GM12878 (cell line): ENCODE data around the gene OR2F2. TPM values are rescaled to one million over a fixed set of nuclear protein-coding genes. Genes with fewer than 3 reads are reported as not detected.

Source experiments
- ATAC-seq: fragments of 200-7000 bp; cut with Tn5 transposase; 3 replicates; pipeline ENCODE4 v1.9.1; 2020; ENCODE audit warnings: mild to moderate bottlenecking, moderate library complexity
- BruUV-seq: library from RNA; stranded (reverse); fragments of 400-500 nt; replicated peaks from 2 replicates; lab custom pipeline; 2021; lab: Mats Ljungman, UMichigan
- CTCF ChIA-PET: fragments of 300-600 bp; sonication (Branson Sonifier 250); formaldehyde crosslinking; extraction: SDS; loops from one replicate; lab custom pipeline; 2021; ENCODE audit warnings: inconsistent platforms; lab: Yijun Ruan, JAX
- POLR2A ChIA-PET: fragments of 350-600 bp; formaldehyde crosslinking; extraction: SDS; loops from one replicate; lab custom pipeline; 2021; ENCODE audit warnings: inconsistent platforms; lab: Charles Lee
- RAD21 ChIA-PET: fragments of 300-600 bp; sonication (Branson Sonifier 250); formaldehyde crosslinking; loops from one replicate; lab custom pipeline; 2023; ENCODE audit warnings: antibody characterized with exemption; ENCODE audit not compliant: unreplicated experiment; lab: Charles Lee
- SMC1A ChIA-PET: fragments of 300-600 bp; sonication (Branson Sonifier 250); formaldehyde crosslinking; loops from one replicate; lab custom pipeline; 2023; ENCODE audit not compliant: unreplicated experiment, uncharacterized antibody; lab: Charles Lee
- DNase-seq: peaks from one replicate; pipeline ENCODE4 v3.0.0-alpha.2; 2011; ENCODE audit warnings: low read depth, low spot score
- FAIRE-seq: peaks from 3 replicates; lab custom pipeline; 2011; peaks lifted over from hg19 to GRCh38; lab: Jason Lieb, UNC
- H2AFZ ChIP-seq: 2 replicates; pipeline ENCODE4 v1.6.0; 2011; ENCODE audit warnings: low read depth, low read length, control low read depth; ENCODE audit not compliant: control insufficient read depth
- H3K27ac ChIP-seq: 2 replicates; pipeline ENCODE4 v1.5.1; 2011; ENCODE audit warnings: control low read depth; ENCODE audit not compliant: control insufficient read depth, insufficient read depth
- H3K27me3 ChIP-seq, 2 experiments: replicated peaks in 1 of 2; 2 replicates each; pipeline versions ENCODE4 v1.6.0 to v1.6.1; 2011; ENCODE audit warnings: low read length in 1 of 2; ENCODE audit not compliant: control insufficient read depth in 2 of 2, insufficient read depth in 2 of 2
- H3K36me3 ChIP-seq, 2 experiments: 2 replicates each; pipeline ENCODE4 v1.5.1; 2011; ENCODE audit warnings: low read length in 1 of 2; ENCODE audit not compliant: control insufficient read depth in 2 of 2, insufficient read depth in 2 of 2
- H3K4me1 ChIP-seq: 2 replicates; pipeline ENCODE4 v1.6.1; 2011; ENCODE audit warnings: mild to moderate bottlenecking, low read length, moderate library complexity, mixed read lengths; ENCODE audit not compliant: control insufficient read depth, insufficient read depth
- H3K4me2 ChIP-seq: 2 replicates; pipeline ENCODE4 v1.6.0; 2011; ENCODE audit warnings: control low read depth; ENCODE audit not compliant: control insufficient read depth, insufficient read depth
- H3K4me3 ChIP-seq: fragments of 200-600 bp; sonication (generic); 2 replicates; pipeline ENCODE4 v1.5.1; 2016
- H3K79me2 ChIP-seq: 2 replicates; pipeline ENCODE4 v1.6.0; 2011; ENCODE audit warnings: low read length; ENCODE audit not compliant: control insufficient read depth, insufficient read depth
- H3K9ac ChIP-seq: 2 replicates; pipeline ENCODE4 v1.8.0; 2011; ENCODE audit warnings: low read length, control low read depth, mixed read lengths; ENCODE audit not compliant: control insufficient read depth, insufficient read depth
- H3K9me3 ChIP-seq: replicated peaks from 3 replicates; pipeline ENCODE4 v1.5.1; 2011; ENCODE audit warnings: mild to moderate bottlenecking, low read length; ENCODE audit not compliant: control insufficient read depth, insufficient read depth
- H4K20me1 ChIP-seq: 2 replicates; pipeline ENCODE4 v1.6.0; 2011; ENCODE audit not compliant: control insufficient read depth, insufficient read depth
- EED ChIP-seq: sonication (generic); IDR thresholded peaks from 2 replicates; pipeline ENCODE4 v1.6.1; 2016; ENCODE audit warnings: antibody characterized with exemption, low read depth
- EZH2 ChIP-seq: IDR thresholded peaks from 2 replicates; pipeline ENCODE4 v1.6.1; 2012; ENCODE audit warnings: low read depth, mild to moderate bottlenecking, control low read depth, inconsistent platforms, low read length, borderline replicate concordance; ENCODE audit not compliant: control insufficient read depth
- FOXK2 ChIP-seq: fragments of 450-650 bp; IDR thresholded peaks from 2 replicates; pipeline ENCODE4 v1.6.1; 2017; ENCODE audit warnings: mild to moderate bottlenecking, moderate library complexity
- PML ChIP-seq: IDR thresholded peaks from 2 replicates; pipeline ENCODE4 v1.6.1; 2012; ENCODE audit warnings: low read length, inconsistent platforms
- POLR2AphosphoS2 ChIP-seq: IDR thresholded peaks from 2 replicates; pipeline ENCODE4 v1.6.1; 2011; ENCODE audit warnings: low read depth, mild to moderate bottlenecking, low read length, improper control_type of control experiment, moderate library complexity
- SMAD1 ChIP-seq: fragments of 450-650 bp; IDR thresholded peaks from 2 replicates; pipeline ENCODE4 v1.6.1; 2018; ENCODE audit warnings: mild to moderate bottlenecking, low read depth; ENCODE audit not compliant: partially characterized antibody
- TCF3 ChIP-seq: IDR thresholded peaks from 2 replicates; pipeline ENCODE4 v1.6.1; 2012; ENCODE audit warnings: low read depth, mild to moderate bottlenecking, low read length, borderline replicate concordance; ENCODE audit not compliant: insufficient read depth
- ZNF24 ChIP-seq: fragments of 450-650 bp; IDR thresholded peaks from 2 replicates; pipeline ENCODE4 v1.6.1; 2017; ENCODE audit warnings: antibody characterized with exemption, mild to moderate bottlenecking
- WGBS: methylation state at CpG from one replicate; pipeline ENCODE4 v1.1.6; 2016; ENCODE audit warnings: low lambda C conversion rate; ENCODE audit not compliant: insufficient replicate concordance, insufficient coverage; ENCODE audit errors: missing lambda C conversion rate; 5-methylcytosine and 5-hydroxymethylcytosine counted together
- in situ Hi-C: fragments of 300-500 bp; cut with MboI; formaldehyde crosslinking; loops from 9 replicates; pipeline ENCODE4 v1.14.3; 2018; ENCODE audit warnings: mixed read lengths
- intact Hi-C: fragments of 100-400 bp; cut with micrococcal nuclease; formaldehyde crosslinking; loops from one replicate; pipeline ENCODE4 v1.14.2; 2022; ENCODE audit not compliant: unreplicated experiment
- polyA plus RNA-seq, 11 experiments: library from polyadenylated mRNA; depleted of rRNA in 4 of 11; unstranded in 6 of 11; stranded (reverse) in 5 of 11; fragments of >200 nt; fragmentation: Nextera tagmentation in 4 of 11; fragmentation: Illumina TruSeq in 1 of 11; extraction: Ambion mirVana in 4 of 11; extraction: Trizol in 1 of 11; gene quantifications; 1 replicate in 1 of 11; 2 replicates in 10 of 11; pipeline versions ENCODE4 v1.2.1 to v1.2.3, GENCODE V29; 2011 to 2016; ENCODE audit warnings: inconsistent platforms in 2 of 11, missing spikeins in 2 of 11, low read depth in 1 of 11
- total RNA-seq, 4 experiments: library from RNA; depleted of rRNA in 3 of 4; stranded (reverse); fragments of >200 nt in 3 of 4; fragmentation: Illumina TruSeq in 1 of 4; extraction: Trizol in 1 of 4; gene quantifications; 2 replicates each; pipeline versions ENCODE4 v1.2.1 to v1.2.3, GENCODE V29; 2013 to 2021
- TF ChIP-seq, protein P1 (sequence below): fragments of 450-650 bp; formaldehyde crosslinking; IDR thresholded peaks from 2 replicates; pipeline ENCODE4 v1.4.0; 2022; ENCODE audit warnings: mild to moderate bottlenecking, moderate library complexity
- TF ChIP-seq, protein P2 (sequence below): IDR thresholded peaks from 2 replicates; pipeline ENCODE4 v1.6.1; 2012; ENCODE audit warnings: low read length, inconsistent platforms
- TF ChIP-seq, protein P3 (sequence below): fragments of 450-650 bp; IDR thresholded peaks from 2 replicates; pipeline ENCODE4 v1.6.1; 2017; ENCODE audit warnings: borderline replicate concordance

OR2F2 gene
- total and polyA plus RNA-seq, 10 of the 15 experiments (the other 5 are each of a cell fraction or from before 2014, with no cell fraction given), result not detected

DNA sequence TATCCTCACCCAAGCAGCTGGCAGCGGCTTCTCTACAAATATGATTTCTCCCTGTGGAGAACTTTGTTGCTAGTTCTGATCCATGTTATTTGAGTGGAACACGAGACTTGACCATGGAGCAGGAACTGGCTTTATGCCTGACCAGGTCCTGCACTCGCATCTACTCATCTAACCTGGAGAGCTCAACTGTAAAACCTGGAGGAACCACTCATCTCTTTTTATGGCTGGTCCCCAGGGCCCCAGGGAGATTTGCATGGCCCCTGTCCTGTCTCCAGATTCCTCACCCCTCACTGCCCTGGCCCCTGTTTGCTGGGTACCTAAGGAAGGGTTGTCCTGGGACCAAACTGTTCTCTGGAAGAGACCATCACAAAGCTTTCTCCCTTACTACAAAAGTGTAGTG is 49.1 kb upstream of the OR2F2 start:
- Histone ChIP-seq H3K27me3 (no peaks in the 10 kb centered on the region), H3K36me3 (no peaks in the 10 kb centered on the region), H3K9me3 (no peaks in the 10 kb centered on the region; the same call in 2 of the 3 replicates), H3K9ac (no peak overlapping the region), H3K4me3 (no peak overlapping the region), H3K27ac (no peak overlapping the region), H3K4me1 (peaks cover 6% of the 10 kb centered on the region; the same call in 1 of the 2 replicates), H3K79me2 (no peaks in the 10 kb centered on the region), H3K4me2 (0 out of 2 replicates have a peak overlapping the region, but pooled peaks have one; percentile 41), H4K20me1 (no peaks in the 10 kb centered on the region), H2AFZ (no peak overlapping the region)
- ATAC-seq (peak; percentile 50), DNase-seq (no peak), FAIRE-seq (no peak)
- intact Hi-C loops (no loop called here), in situ Hi-C loops (no loop called here)
- POLR2A ChIA-PET, result no interaction called here
- SMC1A ChIA-PET, result interaction anchor here (0.7 kb wide), 1 partner anchor 11 kb away, joined by 4 read pairs; no protein-coding TSS in a partner anchor
- RAD21 ChIA-PET, result no interaction called here
- TF ChIP-seq, protein P1, sequence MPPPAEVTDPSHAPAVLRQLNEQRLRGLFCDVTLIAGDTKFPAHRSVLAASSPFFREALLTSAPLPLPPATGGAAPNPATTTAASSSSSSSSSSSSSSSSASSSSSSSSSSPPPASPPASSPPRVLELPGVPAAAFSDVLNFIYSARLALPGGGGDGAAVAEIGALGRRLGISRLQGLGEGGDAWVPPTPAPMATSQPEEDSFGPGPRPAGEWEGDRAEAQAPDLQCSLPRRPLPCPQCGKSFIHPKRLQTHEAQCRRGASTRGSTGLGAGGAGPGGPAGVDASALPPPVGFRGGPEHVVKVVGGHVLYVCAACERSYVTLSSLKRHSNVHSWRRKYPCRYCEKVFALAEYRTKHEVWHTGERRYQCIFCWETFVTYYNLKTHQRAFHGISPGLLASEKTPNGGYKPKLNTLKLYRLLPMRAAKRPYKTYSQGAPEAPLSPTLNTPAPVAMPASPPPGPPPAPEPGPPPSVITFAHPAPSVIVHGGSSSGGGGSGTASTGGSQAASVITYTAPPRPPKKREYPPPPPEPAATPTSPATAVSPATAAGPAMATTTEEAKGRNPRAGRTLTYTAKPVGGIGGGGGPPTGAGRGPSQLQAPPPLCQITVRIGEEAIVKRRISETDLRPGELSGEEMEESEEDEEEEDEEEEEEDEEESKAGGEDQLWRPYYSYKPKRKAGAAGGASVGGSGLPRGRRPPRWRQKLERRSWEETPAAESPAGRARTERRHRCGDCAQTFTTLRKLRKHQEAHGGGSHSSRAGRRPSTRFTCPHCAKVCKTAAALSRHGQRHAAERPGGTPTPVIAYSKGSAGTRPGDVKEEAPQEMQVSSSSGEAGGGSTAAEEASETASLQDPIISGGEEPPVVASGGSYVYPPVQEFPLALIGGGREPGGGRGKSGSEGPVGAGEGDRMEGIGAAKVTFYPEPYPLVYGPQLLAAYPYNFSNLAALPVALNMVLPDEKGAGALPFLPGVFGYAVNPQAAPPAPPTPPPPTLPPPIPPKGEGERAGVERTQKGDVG (CRISPR knock-in tag), result no peak
- TF ChIP-seq, protein P2, sequence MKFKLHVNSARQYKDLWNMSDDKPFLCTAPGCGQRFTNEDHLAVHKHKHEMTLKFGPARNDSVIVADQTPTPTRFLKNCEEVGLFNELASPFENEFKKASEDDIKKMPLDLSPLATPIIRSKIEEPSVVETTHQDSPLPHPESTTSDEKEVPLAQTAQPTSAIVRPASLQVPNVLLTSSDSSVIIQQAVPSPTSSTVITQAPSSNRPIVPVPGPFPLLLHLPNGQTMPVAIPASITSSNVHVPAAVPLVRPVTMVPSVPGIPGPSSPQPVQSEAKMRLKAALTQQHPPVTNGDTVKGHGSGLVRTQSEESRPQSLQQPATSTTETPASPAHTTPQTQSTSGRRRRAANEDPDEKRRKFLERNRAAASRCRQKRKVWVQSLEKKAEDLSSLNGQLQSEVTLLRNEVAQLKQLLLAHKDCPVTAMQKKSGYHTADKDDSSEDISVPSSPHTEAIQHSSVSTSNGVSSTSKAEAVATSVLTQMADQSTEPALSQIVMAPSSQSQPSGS, result no peak
- TF ChIP-seq FOXK2 (no peak), TCF3 (no peak), EZH2 (no peak), EED (no peak), ZNF24 (no peak), POLR2AphosphoS2 (no peak), PML (no peak), SMAD1 (no peak)
- TF ChIP-seq, protein P3, sequence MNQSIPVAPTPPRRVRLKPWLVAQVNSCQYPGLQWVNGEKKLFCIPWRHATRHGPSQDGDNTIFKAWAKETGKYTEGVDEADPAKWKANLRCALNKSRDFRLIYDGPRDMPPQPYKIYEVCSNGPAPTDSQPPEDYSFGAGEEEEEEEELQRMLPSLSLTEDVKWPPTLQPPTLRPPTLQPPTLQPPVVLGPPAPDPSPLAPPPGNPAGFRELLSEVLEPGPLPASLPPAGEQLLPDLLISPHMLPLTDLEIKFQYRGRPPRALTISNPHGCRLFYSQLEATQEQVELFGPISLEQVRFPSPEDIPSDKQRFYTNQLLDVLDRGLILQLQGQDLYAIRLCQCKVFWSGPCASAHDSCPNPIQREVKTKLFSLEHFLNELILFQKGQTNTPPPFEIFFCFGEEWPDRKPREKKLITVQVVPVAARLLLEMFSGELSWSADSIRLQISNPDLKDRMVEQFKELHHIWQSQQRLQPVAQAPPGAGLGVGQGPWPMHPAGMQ, result no peak
- no TSS peak for BruUV-seq
- CTCF ChIA-PET, result interaction anchor here (1.1 to 2.9 kb wide), 3 partner anchors 11 to 242 kb away, joined by 3 to 10 read pairs (median 8); partner anchors contain the start of gene TCAF1
- WGBS, result 17% methylated on average over 3 of the region's 3 CpGs
